Mesothelial cell of epicardium (in vitro differentiated cells): ENCODE measurements around the gene ASPSCR1. TPM values are rescaled to one million over a fixed set of nuclear protein-coding genes. Genes with fewer than 3 reads are reported as not detected.

Experiments
- DNase-seq, 2 experiments: peaks; one replicate each; pipeline ENCODE4 v3.0.0; 2021; ENCODE audit warnings: low spot score in 2 of 2; ENCODE audit not compliant: unreplicated experiment in 2 of 2
- H3K27ac Mint-ChIP-seq: 2 replicates; pipeline ENCODE4 v1.8.0; 2021; ENCODE audit warnings: mixed read lengths
- H3K27me3 Mint-ChIP-seq: 2 replicates; pipeline ENCODE4 v1.8.0; 2021; ENCODE audit warnings: low read depth, mixed read lengths
- H3K36me3 Mint-ChIP-seq: 2 replicates; pipeline ENCODE4 v1.8.0; 2021; ENCODE audit warnings: mixed read lengths
- H3K4me1 Mint-ChIP-seq: 2 replicates; pipeline ENCODE4 v1.8.0; 2021; ENCODE audit warnings: mixed read lengths
- H3K4me3 Mint-ChIP-seq: 2 replicates; pipeline ENCODE4 v1.8.0; 2021; ENCODE audit warnings: mild to moderate bottlenecking, moderate library complexity, mixed read lengths
- H3K9me3 Mint-ChIP-seq: 2 replicates; pipeline ENCODE4 v1.8.0; 2021; ENCODE audit warnings: mixed read lengths
- total RNA-seq: library from RNA; stranded (reverse); gene quantifications from 3 replicates; pipeline ENCODE4 v1.2.1, GENCODE V29; 2021
- TF ChIP-seq, protein P1 (sequence below): fragments of 200-600 bp; sonication (generic); IDR thresholded peaks from one replicate; pipeline ENCODE4 v1.5.0; 2021; ENCODE audit warnings: antibody characterized with exemption; ENCODE audit not compliant: unreplicated experiment

Gene ASPSCR1
- total RNA-seq, 1 donor from 2014 or later, result 50.5 TPM

DNA sequence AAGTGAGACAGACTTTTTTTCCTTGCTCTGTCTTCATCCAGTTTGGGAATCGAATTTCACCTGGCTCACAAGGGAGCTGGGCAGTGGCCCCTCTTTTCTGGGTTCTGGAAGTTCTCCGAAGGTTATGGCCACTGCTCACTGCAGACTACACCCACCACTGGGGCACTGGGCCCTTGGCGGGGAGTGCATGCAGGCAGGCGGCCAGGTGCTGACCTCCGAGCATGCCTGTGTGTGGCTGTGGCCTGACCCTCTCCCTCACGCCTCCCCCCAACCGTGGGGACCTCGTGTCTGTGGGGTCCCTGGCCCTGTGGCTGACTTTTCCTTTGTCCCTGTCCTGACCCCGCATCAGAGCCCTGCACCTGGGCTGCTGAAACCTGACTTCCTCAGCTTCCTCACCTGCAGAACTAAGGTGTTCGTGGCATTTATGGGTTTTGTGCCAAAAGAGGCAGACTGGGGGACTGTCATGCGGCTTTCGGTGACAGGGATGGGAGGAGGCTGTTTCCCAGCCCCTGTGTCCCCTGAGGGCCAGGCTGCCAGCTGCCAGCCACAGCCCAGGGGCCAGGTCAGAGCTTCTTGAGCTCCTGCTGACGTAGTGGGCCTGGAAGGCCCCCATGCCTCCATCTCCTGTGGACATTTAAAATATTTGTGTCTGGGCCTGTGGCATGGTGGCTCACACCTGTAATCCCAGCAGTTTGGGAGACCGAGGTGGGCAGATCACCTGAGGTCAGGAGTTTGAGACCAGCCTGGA is 21.4 kb downstream of the ASPSCR1 start:
- no peaks in the 10 kb centered on the region for H3K27me3 Mint-ChIP-seq
- H3K27ac Mint-ChIP-seq, result no peak overlapping the region
- peaks cover 6% of the 10 kb centered on the region for H3K36me3 Mint-ChIP-seq
- peaks cover 17% of the 10 kb centered on the region for H3K4me1 Mint-ChIP-seq
- no peak overlapping the region for H3K4me3 Mint-ChIP-seq
- no peaks in the 10 kb centered on the region for H3K9me3 Mint-ChIP-seq
- no peak for DNase-seq
- TF ChIP-seq, protein P1, sequence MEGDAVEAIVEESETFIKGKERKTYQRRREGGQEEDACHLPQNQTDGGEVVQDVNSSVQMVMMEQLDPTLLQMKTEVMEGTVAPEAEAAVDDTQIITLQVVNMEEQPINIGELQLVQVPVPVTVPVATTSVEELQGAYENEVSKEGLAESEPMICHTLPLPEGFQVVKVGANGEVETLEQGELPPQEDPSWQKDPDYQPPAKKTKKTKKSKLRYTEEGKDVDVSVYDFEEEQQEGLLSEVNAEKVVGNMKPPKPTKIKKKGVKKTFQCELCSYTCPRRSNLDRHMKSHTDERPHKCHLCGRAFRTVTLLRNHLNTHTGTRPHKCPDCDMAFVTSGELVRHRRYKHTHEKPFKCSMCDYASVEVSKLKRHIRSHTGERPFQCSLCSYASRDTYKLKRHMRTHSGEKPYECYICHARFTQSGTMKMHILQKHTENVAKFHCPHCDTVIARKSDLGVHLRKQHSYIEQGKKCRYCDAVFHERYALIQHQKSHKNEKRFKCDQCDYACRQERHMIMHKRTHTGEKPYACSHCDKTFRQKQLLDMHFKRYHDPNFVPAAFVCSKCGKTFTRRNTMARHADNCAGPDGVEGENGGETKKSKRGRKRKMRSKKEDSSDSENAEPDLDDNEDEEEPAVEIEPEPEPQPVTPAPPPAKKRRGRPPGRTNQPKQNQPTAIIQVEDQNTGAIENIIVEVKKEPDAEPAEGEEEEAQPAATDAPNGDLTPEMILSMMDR, result no peak

DNA sequence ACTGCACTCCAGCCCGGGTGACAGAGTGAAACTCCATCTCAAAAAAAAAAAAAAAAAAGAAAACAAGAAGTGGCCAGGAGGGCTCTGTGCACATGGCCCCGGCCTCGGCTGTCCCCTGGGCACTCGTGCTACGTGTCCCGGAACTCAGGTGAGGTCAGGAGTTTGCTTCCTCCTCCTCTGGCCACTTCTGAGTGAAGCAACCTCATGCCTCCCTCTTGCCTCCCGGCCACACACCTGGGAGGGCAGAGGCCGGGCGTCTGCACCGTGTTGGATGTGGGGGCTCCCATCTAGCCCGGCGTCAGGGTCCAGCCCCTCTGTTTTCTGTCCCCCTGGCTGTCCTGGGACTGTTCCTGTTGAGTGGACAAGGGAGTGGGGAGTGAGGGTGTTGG is 22.2 kb downstream of the ASPSCR1 start:
- Mint-ChIP-seq H3K9me3 (no peaks in the 10 kb centered on the region), H3K27ac (no peak overlapping the region), H3K36me3 (peaks cover 6% of the 10 kb centered on the region), H3K4me3 (no peak overlapping the region), H3K4me1 (peaks cover 18% of the 10 kb centered on the region), H3K27me3 (no peaks in the 10 kb centered on the region)
- DNase-seq, result no peak
- TF ChIP-seq, protein P1, result no peak

DNA sequence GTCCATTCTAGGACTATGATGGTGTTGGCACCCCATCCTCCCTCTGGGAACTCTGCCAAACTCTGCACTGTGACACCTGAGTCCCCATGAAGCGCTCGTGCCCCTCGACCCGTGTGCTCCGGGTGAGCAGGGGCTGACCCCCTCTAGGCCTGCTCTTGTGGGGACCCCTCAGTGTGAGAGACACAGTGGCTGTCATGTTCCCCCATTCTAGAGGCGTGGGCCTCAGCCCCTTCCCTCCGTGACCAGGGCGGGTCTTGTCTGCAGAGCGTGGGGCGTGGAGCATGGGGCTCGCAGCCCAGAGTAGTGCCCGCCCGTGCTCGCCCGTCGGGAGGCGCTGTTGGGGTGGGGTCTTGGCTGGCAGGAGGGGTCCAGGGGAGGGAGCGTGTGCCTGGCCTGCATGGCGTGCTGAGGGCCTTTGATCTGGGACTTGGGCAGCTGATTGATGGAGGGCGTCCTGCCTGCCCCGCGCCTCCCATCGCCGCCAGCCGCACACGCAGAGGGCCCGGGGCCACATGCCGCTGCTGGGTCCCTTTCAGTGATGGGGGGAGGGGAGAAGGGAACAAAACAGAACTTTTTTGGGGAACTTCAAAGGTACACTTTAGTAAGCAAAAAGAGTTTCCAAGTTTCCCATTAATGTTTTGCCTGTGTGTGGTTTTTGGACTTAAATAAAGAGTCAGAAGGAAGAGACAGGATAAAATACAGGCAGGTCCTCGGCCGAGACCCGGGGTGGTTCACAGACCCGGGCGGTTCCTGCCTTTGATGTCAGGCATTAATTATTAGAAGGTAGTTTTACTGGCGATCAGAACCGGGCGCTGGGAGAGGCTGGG is 22.8 kb downstream of the ASPSCR1 start:
- H3K4me3 Mint-ChIP-seq, result no peak overlapping the region
- H3K27me3 Mint-ChIP-seq, result no peaks in the 10 kb centered on the region
- TF ChIP-seq, protein P1, result no peak
- DNase-seq, result no peak
- H3K4me1 Mint-ChIP-seq, result peaks cover 18% of the 10 kb centered on the region
- H3K27ac Mint-ChIP-seq, result no peak overlapping the region
- peaks cover 6% of the 10 kb centered on the region for H3K36me3 Mint-ChIP-seq
- H3K9me3 Mint-ChIP-seq, result no peaks in the 10 kb centered on the region

DNA sequence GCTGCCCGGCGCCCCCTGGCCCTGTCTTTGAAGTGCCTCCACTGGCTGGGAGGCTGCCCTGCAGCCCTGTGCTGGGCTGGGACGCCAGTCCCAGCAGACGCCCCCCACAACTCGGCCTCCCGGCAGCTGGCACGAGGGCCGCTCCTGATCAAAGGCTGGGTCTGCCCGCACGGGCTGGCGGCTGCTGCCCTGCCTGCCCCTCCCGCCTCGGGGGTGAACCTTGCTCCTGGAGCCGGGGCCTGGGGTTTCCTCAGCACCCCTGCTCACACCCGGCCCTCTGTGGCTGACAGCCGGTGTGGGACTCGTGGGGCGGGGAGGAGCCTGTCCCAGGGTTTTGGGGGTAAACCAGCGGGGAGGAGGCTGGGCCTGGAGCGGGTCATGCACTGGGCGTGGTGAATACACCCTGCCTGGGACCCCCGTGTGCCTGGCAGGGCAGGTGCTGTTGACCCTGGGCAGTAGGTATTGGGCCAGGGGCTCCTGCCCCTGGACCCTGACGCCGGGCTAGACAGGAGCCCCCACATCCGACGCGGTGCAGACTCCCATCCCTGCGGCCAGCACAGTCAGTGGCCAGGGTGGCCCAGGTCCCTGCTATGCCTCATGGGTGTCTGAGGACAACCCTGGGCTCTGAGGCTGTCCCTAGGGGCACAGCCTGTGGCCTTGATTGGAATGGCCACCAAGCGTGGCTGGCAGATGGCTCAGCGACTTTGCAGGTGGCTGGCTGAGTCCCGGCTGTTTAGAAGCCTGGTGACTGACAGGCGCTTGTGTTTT is 23.6 kb downstream of the ASPSCR1 start:
- Mint-ChIP-seq H3K27me3 (no peaks in the 10 kb centered on the region), H3K9me3 (no peaks in the 10 kb centered on the region), H3K4me1 (peaks cover 21% of the 10 kb centered on the region), H3K4me3 (no peak overlapping the region), H3K27ac (no peak overlapping the region), H3K36me3 (peaks cover 6% of the 10 kb centered on the region)
- TF ChIP-seq, protein P1, result no peak
- no peak for DNase-seq

DNA sequence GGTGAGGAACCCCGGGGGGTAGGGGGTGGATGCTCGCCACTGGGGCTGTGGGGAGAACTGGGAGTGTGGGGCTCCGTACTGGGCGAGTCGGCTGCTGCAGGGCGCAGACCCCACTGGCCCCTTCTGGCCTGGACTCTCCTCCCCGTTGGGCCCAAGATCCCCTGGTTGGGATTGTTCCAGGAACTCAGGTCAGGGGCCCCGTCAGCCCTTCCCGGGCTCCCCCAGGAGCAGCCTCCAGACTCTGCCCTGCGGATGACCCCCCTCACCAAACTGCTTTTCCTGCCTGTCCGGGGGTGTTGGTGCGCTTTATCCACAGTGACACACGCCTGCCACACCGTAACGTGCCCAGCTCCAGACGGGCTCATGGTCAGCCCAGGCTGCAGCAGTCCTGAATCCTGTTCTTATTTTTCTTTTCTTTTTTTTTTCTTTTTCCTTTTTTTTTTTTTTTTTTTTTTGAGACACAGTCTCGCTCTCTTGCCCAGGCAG is 24.2 kb downstream of the ASPSCR1 start:
- Mint-ChIP-seq H3K4me3 (no peak overlapping the region), H3K4me1 (peaks cover 27% of the 10 kb centered on the region), H3K27me3 (no peaks in the 10 kb centered on the region), H3K36me3 (peaks cover 5% of the 10 kb centered on the region), H3K9me3 (no peaks in the 10 kb centered on the region), H3K27ac (no peak overlapping the region)
- TF ChIP-seq, protein P1, result no peak
- DNase-seq, result no peak
